Smooth muscle cell (in vitro differentiated cells): ENCODE results near the gene DNAJA4. TPM values are rescaled to one million over a fixed set of nuclear protein-coding genes. Genes with fewer than 3 reads are reported as not detected.

ENCODE experiments used
- DNase-seq: peaks from one replicate; lab custom pipeline; 2025; ENCODE audit not compliant: unreplicated experiment; lab: John Stamatoyannopoulos, UW
- H2AFZ ChIP-seq: fragments of 200-600 bp; sonication (generic); 2 replicates; pipeline ENCODE4 v1.6.0; 2016; ENCODE audit warnings: antibody characterized with exemption, low read depth, mild to moderate bottlenecking
- H3F3A ChIP-seq: fragments of 200-600 bp; sonication (generic); 2 replicates; pipeline ENCODE4 v1.6.0; 2017; ENCODE audit warnings: antibody characterized with exemption, low read depth
- H3K27ac ChIP-seq: fragments of 200-600 bp; sonication (generic); 2 replicates; pipeline ENCODE4 v1.5.1; 2016; ENCODE audit warnings: low read depth, mild to moderate bottlenecking
- H3K27me3 ChIP-seq: fragments of 200-600 bp; sonication (generic); 2 replicates; pipeline ENCODE4 v1.6.1; 2016; ENCODE audit warnings: low read depth, mild to moderate bottlenecking
- H3K36me3 ChIP-seq: fragments of 200-600 bp; sonication (generic); 2 replicates; pipeline ENCODE4 v1.5.1; 2016; ENCODE audit warnings: low read depth
- H3K4me1 ChIP-seq: fragments of 200-600 bp; sonication (generic); 2 replicates; pipeline ENCODE4 v1.5.1; 2016; ENCODE audit warnings: low read depth
- H3K4me2 ChIP-seq: fragments of 200-600 bp; sonication (generic); 2 replicates; pipeline ENCODE4 v1.6.0; 2016; ENCODE audit warnings: mild to moderate bottlenecking
- H3K4me3 ChIP-seq: fragments of 200-600 bp; sonication (generic); 2 replicates; pipeline ENCODE4 v1.5.1; 2016; ENCODE audit warnings: mild to moderate bottlenecking
- H3K79me2 ChIP-seq: fragments of 200-600 bp; sonication (generic); 2 replicates; pipeline ENCODE4 v1.6.0; 2016; ENCODE audit warnings: low read depth, mild to moderate bottlenecking
- H3K9ac ChIP-seq: fragments of 200-600 bp; sonication (generic); 2 replicates; pipeline ENCODE4 v1.6.0; 2016; ENCODE audit warnings: low read depth
- H3K9me3 ChIP-seq: fragments of 200-600 bp; sonication (generic); replicated peaks from 2 replicates; pipeline ENCODE4 v1.5.1; 2016; ENCODE audit warnings: low read depth
- H4K20me1 ChIP-seq: fragments of 200-600 bp; sonication (generic); 2 replicates; pipeline ENCODE4 v1.6.0; 2016; ENCODE audit warnings: low read depth
- CTCF ChIP-seq: fragments of 200-600 bp; sonication (generic); IDR thresholded peaks from 2 replicates; pipeline ENCODE4 v1.5.1; 2017; ENCODE audit warnings: borderline replicate concordance, mild to moderate bottlenecking, antibody characterized with exemption; ENCODE audit not compliant: insufficient read depth, poor library complexity, severe bottlenecking
- WGBS: methylation state at CpG from one replicate; pipeline ENCODE4 v1.1.7; 2016; ENCODE audit warnings: low lambda C conversion rate; 5-methylcytosine and 5-hydroxymethylcytosine counted together
- polyA plus RNA-seq: library from polyadenylated mRNA; unstranded; fragments of >200 nt; fragmentation: Nextera tagmentation; extraction: Ambion mirVana; gene quantifications from 2 replicates; pipeline ENCODE4 v1.2.1, GENCODE V29; 2016
- total RNA-seq: library from RNA; depleted of rRNA; stranded (reverse); fragments of >200 nt; gene quantifications from 2 replicates; pipeline ENCODE4 v1.2.3, GENCODE V29; 2014

The DNAJA4 gene
- total and polyA plus RNA-seq, 2 experiments from 2014 or later: 2.7 to 4.0 TPM

DNA sequence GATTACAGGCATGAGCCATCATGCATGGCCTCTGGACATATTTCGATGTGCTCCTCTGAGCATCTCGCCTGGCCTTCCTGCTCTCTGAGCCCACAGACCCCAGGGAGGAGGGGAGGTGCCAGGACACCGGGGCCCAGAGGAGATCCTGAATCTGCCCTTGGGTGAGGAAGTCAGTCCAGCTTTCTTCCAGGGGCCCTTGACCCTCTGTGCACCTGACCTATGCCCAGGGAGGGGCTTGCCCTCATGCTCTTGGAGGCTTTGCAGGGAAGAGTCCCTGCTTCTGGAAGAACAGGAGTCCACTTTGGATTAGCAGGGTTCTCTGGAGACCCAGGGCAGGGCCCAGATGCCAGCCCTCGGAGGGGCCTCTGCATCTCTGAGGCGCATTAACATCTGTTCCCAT is 31.4 kb upstream of the DNAJA4 start:
- whole genome bisulfite sequencing: 94% methylated on average over 5 of the region's 5 CpGs
- Histone ChIP-seq H3K79me2 (no peaks in the 10 kb centered on the region), H3K9ac (no peak overlapping the region), H3K4me2 (no peak overlapping the region), H3F3A (no peaks in the 10 kb centered on the region), H3K27me3 (no peaks in the 10 kb centered on the region), H3K9me3 (no peaks in the 10 kb centered on the region), H2AFZ (no peak overlapping the region), H3K4me3 (no peak overlapping the region), H3K4me1 (peaks cover 5% of the 10 kb centered on the region), H3K36me3 (no peaks in the 10 kb centered on the region), H3K27ac (no peak overlapping the region), H4K20me1 (no peaks in the 10 kb centered on the region)
- TF ChIP-seq CTCF: no peak
- DNase-seq: no peak

- Histone ChIP-seq H2AFZ (no peak overlapping the region), H3K9ac (no peak overlapping the region), H3K27ac (no peak overlapping the region), H3K27me3 (no peaks in the 10 kb centered on the region), H4K20me1 (no peaks in the 10 kb centered on the region), H3K36me3 (no peaks in the 10 kb centered on the region), H3K4me3 (no peak overlapping the region), H3F3A (no peaks in the 10 kb centered on the region), H3K79me2 (no peaks in the 10 kb centered on the region), H3K4me2 (no peak overlapping the region), H3K9me3 (no peaks in the 10 kb centered on the region), H3K4me1 (peaks cover 5% of the 10 kb centered on the region)
- no peak for DNase-seq
- WGBS: 83% methylated on average over 11 of the region's 11 CpGs
- TF ChIP-seq CTCF: no peak
Measured at GRCh38 chr15:78233496-78233895, 30.9 kb upstream of the DNAJA4 start.

DNA sequence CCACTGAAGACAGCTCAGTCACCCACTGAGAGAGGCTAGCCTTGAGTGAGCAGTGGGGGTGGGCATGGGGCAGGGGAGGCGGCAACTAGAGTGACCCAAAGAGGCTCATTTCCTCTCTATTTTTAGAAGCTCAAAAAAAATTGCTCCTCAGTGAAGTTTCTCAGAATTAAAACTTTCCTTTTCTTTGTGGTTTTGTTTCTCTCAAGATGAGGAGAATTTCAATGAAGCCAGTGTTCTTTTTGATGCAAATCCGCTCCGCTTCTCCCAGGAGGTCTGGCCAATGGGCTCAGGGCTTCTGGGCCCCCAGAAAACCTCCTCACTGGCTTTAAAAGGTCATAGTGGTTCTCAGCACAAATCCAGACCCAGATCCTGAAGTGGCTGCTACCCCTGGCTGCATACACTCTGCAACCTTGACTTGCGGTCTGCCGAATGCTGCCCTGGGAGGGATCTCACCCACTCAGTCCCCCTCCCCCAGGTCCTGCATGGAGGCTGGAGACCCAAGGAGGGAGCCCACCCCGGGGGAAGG is 29.8 kb upstream of the DNAJA4 start, which contains the start of gene ACSBG1:
Gene ACSBG1 (minus strand): TSS at position 51 of the 526 bp plus-strand sequence. CDS start 64 bp downstream, outside the sequence.
- H3F3A ChIP-seq: no peaks in the 10 kb centered on the region
- no peak for TF ChIP-seq CTCF
- no peaks in the 10 kb centered on the region for H4K20me1 ChIP-seq
- no peaks in the 10 kb centered on the region for H3K27me3 ChIP-seq
- H3K4me3 ChIP-seq: no peak within 1 kb of the TSS
- H3K79me2 ChIP-seq: no peaks in the 10 kb centered on the region
- H3K36me3 ChIP-seq: no peaks in the 10 kb centered on the region
- H2AFZ ChIP-seq: no peak within 1 kb of the TSS
- H3K4me2 ChIP-seq: no peak within 1 kb of the TSS
- peaks cover 5% of the 10 kb centered on the region for H3K4me1 ChIP-seq
- DNase-seq: no peak
- H3K27ac ChIP-seq: no peak within 1 kb of the TSS
- 73% methylated on average over 6 of the region's 6 CpGs for WGBS
- H3K9me3 ChIP-seq: no peaks in the 10 kb centered on the region
- no peak within 1 kb of the TSS for H3K9ac ChIP-seq

DNA sequence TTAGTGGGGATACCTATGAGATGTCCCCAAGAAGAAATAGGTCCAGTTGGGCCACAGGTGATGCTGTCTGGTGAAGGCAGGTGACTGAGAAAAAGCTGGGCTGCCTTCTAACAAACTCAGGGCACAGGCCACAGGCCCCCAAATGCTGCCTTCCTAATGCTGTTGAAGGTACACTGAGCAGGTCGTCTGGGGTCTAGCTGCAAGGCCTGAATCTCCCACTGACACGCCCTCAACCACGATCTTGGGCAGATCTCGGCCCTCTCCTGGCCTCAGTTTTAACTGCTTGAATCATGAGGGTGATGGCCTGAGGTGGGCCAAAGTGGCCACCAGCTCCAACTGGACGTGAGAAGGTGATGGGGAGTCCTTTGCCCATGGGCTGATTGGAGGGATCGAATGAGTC is 27.9 kb upstream of the DNAJA4 start:
- Histone ChIP-seq H3K4me3 (no peak overlapping the region), H3K4me1 (peaks cover 5% of the 10 kb centered on the region), H3K9ac (no peak overlapping the region), H3F3A (no peaks in the 10 kb centered on the region), H3K4me2 (no peak overlapping the region), H3K79me2 (no peaks in the 10 kb centered on the region), H3K27me3 (no peaks in the 10 kb centered on the region), H4K20me1 (no peaks in the 10 kb centered on the region), H2AFZ (no peak overlapping the region), H3K9me3 (no peaks in the 10 kb centered on the region), H3K27ac (no peak overlapping the region), H3K36me3 (no peaks in the 10 kb centered on the region)
- WGBS: 97% methylated on average over 6 of the region's 6 CpGs
- TF ChIP-seq CTCF: no peak
- DNase-seq: no peak
